SH-SY5Y (cell line): ENCODE data around the gene HSBP1L1.

Source experiments
- GATA2 ChIP-seq: IDR thresholded peaks from 2 replicates; pipeline ENCODE4 v1.6.1; 2011; ENCODE audit warnings: mild to moderate bottlenecking, low read depth, low read length
- GATA3 ChIP-seq: IDR thresholded peaks from 2 replicates; pipeline ENCODE4 v1.6.1; 2011; ENCODE audit warnings: low read depth, mild to moderate bottlenecking, low read length, moderate library complexity

DNA sequence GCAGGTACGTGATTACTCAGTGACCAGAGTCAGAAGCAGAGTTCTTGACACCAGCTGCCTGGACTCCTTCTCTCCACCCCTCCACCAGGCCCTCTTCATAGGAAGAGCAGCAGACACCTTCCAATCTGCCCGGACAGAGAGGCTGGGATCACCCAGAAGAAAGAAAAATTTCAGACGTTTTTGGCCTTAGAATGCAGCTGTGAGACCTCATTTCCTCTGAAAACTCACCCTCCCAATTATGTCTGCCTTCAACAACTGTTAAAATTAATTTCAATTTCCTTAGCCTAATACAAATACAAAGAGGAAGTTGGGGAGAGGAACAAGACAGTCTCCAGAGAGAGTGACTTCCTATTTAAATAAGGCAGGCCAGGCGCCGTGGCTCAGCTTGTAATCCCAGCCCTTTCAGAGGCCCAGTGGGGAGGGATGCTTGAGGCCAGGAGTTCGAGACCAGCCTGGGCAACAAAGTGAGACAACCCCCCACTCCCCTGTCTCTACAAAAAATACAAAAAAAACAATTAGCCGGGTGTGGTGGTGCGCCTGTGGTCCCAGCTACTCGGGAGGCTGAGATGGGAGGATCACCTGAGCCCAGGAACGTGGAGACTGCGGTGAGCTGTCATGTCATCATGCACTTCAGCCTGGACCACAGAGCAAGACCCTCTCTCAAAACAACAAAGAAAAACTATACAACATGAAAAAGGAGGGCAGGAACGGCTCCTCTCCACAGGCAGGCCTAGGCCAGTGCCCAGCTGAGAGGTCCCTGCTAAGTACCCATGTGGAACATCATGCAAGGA, 14.6 kb upstream of the HSBP1L1 start:
- no peak for TF ChIP-seq GATA2
- TF ChIP-seq GATA3: no peak
